D341Med (cell line): ENCODE results near the gene GNS.

ENCODE experiments used
- DNase-seq: peaks from one replicate; pipeline ENCODE4 v3.0.0; 2012; ENCODE audit warnings: low spot score

The GNS gene

GRCh38 chr12:64759035-64759894 lies at the start of gene GNS:
Gene GNS (minus strand): TSS chr12:64759406. CDS start chr12:64759276, 130 bp downstream.
- peak; percentile 99 for DNase-seq

GRCh38 chr12:64808110-64808509 lies 48.9 kb upstream of the GNS start:
- no peak for DNase-seq

DNA sequence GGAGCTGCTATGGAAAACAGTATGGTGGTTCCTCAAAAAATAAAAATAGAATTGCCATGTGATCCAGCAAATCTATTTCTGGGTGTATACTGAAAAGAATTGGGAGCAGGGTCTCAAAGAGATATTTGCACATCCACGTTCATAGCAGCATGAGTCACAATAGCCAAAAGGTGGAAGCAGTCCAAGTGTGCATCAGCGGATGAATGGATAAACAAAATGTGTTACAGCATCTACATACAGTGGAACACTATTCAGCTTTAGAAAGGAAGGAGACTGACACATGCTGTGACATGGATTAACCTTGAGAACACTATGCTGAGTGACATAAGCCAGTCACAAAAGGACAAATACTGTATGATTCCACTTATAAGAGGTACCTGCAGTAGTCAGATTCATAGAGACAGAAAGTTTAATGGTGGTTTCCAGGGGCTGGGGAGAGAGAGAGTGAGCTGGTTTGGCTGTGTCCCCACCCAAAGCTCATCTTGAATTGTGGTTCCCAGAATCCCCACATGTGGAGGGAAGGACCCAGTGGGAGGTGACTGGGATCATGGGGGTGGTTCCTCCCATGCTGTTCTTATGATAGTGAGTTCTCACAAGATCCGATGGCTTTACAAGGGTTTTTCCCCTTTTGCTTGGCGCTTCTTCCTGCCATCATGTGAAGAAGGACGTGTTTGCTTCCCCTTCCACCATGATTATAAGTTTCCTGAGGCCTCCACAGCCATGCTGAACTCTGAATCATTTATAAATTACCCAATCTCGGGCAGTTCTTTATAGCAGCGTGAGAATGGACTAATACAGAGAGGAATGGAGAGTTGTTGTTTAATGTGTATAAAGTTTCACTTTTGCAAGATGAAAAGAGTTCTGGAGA lies 47.6 kb upstream of the GNS start:
- no peak for DNase-seq

GRCh38 chr12:64806173-64806572 lies 47.0 kb upstream of the GNS start:
- no peak for DNase-seq

- DNase-seq = peak; percentile 86
These were observed 43.1 kb upstream of the GNS start for GRCh38 chr12:64802180-64802775.

- DNase-seq = no peak
These were observed 42.2 kb upstream of the GNS start for GRCh38 chr12:64801381-64801780.

DNA sequence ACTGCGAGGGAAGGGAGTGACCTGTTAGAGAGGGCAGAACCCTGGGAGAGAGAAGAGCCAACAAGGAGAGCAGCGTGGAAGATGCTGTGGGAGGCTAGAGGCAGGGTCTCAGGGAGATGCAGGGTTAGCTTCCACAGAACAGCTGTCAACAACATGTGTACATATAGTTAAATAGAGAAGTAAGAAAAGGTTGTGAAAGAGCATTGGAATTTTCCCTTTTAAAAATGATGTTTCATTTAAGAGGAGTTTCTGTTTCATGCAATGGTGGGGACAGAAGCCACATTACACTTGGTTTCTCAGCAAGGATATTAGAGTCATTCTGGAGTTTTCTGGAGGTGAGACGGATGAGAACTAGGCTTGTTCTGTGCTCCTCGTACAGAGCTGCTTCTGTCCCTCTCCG lies 41.4 kb upstream of the GNS start:
- no peak for DNase-seq

GRCh38 chr12:64798165-64798564 lies 39.0 kb upstream of the GNS start:
- no peak for DNase-seq

DNA sequence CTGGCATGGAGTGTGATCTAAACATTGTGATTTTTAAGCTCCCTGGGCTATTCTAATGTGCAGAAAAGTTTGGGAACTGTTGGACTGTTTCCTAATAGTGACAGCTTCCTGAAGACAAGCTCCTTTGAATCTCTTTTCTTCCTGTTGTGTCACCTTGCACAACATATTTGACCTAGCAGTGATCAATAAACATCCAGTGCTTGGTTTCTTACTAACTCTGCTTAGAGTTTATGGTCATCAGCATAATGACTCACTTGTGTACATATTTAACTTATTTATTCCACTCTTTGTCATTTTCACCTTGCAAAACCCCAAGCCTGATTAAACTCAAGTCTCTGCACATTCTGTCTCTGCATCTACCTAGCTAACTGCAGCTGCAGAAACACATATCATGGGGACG lies 38.0 kb upstream of the GNS start:
- no peak for DNase-seq

- DNase-seq = peak; percentile 59
These were observed 37.1 kb upstream of the GNS start for GRCh38 chr12:64796205-64796845.

GRCh38 chr12:64794305-64794704 lies 35.1 kb upstream of the GNS start:
- DNase-seq = no peak

- no peak for DNase-seq
These were observed 34.4 kb upstream of the GNS start for GRCh38 chr12:64793610-64794009.

DNA sequence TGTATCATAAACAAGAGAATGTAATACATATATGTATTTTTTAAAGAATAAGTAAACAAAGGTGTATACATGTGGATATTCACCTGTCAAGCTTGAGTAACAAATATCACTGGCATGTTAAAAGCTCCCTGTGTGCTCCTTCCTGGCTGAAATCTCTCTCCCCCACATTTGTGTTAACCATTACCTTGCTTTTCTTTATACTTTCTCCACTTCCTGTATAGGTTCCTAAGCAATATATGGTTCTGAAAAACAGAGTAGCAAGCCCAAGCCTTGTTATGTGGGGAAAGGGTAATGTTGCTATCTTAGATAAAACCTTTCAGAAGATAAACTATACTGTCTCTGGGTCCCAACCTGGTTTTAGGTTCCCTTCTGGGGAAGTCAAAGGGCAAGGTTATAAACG lies 32.9 kb upstream of the GNS start:
- no peak for DNase-seq

GRCh38 chr12:64791036-64791435 lies 31.8 kb upstream of the GNS start:
- DNase-seq = no peak

- DNase-seq = no peak
These were observed 31.0 kb upstream of the GNS start for GRCh38 chr12:64790166-64790565.

- DNase-seq = no peak
These were observed 26.6 kb upstream of the GNS start for GRCh38 chr12:64785838-64786237.

- no peak for DNase-seq
These were observed 23.1 kb upstream of the GNS start for GRCh38 chr12:64782191-64782876.

DNA sequence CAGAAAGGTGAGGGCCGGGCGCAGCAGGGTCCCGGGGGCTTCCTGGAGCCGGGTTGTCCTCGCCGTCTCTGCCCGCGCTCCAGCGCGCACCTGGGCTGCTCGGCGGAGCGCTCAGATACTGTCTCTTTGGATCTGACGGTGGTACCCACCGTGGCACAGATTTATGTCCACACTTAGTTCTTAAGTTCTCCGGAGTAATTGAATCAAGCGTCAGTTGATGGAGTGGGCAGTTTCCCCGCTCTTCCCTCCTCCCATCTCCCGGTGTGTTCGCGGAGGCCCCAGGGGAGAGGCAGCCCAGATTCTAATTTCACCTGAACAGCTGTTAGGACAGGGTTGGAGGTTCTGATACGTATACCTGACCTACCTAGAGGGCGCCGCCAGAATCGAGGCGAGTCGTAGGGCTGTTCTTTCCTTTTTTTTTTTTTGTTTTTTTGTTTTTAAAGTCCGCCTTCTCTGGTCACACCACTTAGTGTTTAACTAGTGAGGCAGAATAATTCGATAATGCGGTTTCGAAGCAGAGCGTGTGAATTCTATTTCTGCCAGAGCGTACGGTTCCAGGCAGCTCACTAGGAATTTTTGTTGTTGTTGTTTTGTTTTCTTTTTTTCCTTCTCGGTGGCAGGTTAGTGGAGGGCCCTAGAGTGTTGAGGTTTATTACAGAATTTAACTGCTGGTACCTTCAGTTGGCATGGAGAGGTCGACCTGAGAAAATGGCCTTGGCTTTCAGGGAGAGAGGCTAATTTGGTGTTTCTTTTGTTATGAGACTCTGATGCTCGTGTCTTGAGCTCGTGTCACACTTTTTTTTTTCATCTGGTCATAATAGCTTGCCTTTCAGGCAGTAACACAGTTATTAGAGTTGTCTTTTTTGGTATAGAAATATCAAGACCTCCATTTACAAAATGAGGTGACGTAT lies 22.3 kb upstream of the GNS start:
- no peak for DNase-seq

GRCh38 chr12:64780531-64781279 lies 21.5 kb upstream of the GNS start:
- peak; percentile 77 for DNase-seq

DNA sequence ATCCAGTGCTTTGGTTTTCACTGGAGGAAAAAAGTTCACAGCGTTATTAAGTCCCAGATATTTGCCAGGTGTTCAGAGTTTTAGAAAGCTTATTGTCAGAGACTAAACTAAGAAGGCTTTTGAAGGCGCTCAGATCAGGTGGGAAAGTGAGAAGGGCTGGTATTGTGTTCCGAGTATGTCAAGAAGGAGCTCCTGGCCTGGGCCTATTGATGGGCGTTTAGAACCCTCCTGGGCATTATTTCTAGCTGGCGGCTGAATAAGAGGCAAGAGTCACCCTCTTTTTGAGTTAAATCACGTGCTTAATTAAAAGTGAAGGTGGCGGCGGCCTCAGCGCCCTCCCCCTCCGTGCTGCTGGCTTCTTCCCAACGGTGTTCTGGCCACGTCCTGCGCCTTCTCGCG lies 20.9 kb upstream of the GNS start:
- DNase-seq = no peak
